Endothelial cell of umbilical vein (primary cell): Measurements from ENCODE around the gene CNDP2. TPM values are rescaled to one million over a fixed set of nuclear protein-coding genes. Genes with fewer than 3 reads are reported as not detected.

Source experiments
- BruUV-seq: library from RNA; stranded (reverse); fragments of 400-500 nt; replicated peaks from 2 replicates; lab custom pipeline; 2021; lab: Mats Ljungman, UMichigan
- CTCF ChIA-PET: fragments of 300-600, 350-600 bp; sonication (Branson Sonifier 250); formaldehyde crosslinking; loops from one replicate; lab custom pipeline; 2021; ENCODE audit warnings: antibody characterized with exemption, inconsistent platforms; lab: Charles Lee
- POLR2A ChIA-PET: fragments of 300-600, 350-600 bp; sonication (Branson Sonifier 250); formaldehyde crosslinking; loops from one replicate; lab custom pipeline; 2021; ENCODE audit warnings: antibody characterized with exemption, inconsistent platforms; lab: Charles Lee
- DNase-seq: peaks from one replicate; pipeline ENCODE4 v3.0.0-alpha.2; 2011; ENCODE audit warnings: low read depth, low spot score
- FAIRE-seq: peaks from 2 replicates; lab custom pipeline; 2011; peaks lifted over from hg19 to GRCh38; lab: Jason Lieb, UNC
- H2AFZ ChIP-seq: 2 replicates; pipeline ENCODE4 v1.6.0; 2012; ENCODE audit warnings: low read depth, low read length, control low read depth, inconsistent platforms
- H3K27ac ChIP-seq: 2 replicates; pipeline ENCODE4 v1.5.1; 2011; ENCODE audit warnings: low read depth, mild to moderate bottlenecking, control low read depth, low read length, moderate library complexity; ENCODE audit not compliant: insufficient read depth
- H3K27me3 ChIP-seq, 2 experiments: 2 replicates each; pipeline versions ENCODE4 v1.6.0 to v1.6.1; 2011; ENCODE audit warnings: low read length in 2 of 2, mixed read lengths in 1 of 2; ENCODE audit not compliant: control insufficient read depth in 2 of 2, insufficient read depth in 2 of 2
- H3K36me3 ChIP-seq, 2 experiments: 2 replicates in 1 of 2; 3 replicates in 1 of 2; pipeline ENCODE4 v1.5.1; 2011; ENCODE audit warnings: low read length in 2 of 2, mild to moderate bottlenecking in 1 of 2, moderate library complexity in 1 of 2; ENCODE audit not compliant: control insufficient read depth in 2 of 2, insufficient read depth in 2 of 2; ENCODE audit errors: extremely low read depth in 1 of 2
- H3K4me1 ChIP-seq: 3 replicates; pipeline ENCODE4 v1.5.1; 2011; ENCODE audit warnings: mild to moderate bottlenecking, low read length; ENCODE audit not compliant: control insufficient read depth, insufficient read depth; ENCODE audit errors: extremely low read depth
- H3K4me2 ChIP-seq: 2 replicates; pipeline ENCODE4 v1.6.1; 2011; ENCODE audit warnings: low read length, control low read depth, mixed read lengths; ENCODE audit not compliant: insufficient read depth
- H3K4me3 ChIP-seq, 3 experiments: fragments of 200-600 bp in 1 of 3; sonication (generic), shearing (Covaris generic) in 1 of 3; replicated peaks in 1 of 3; 2 replicates each; pipeline ENCODE4 v1.5.1; 2011 to 2016; ENCODE audit warnings: control low read depth in 3 of 3, low read length in 3 of 3, mild to moderate bottlenecking in 2 of 3, inconsistent platforms in 1 of 3, low read depth in 1 of 3, moderate library complexity in 1 of 3; ENCODE audit not compliant: insufficient read depth in 1 of 3
- H3K79me2 ChIP-seq: 2 replicates; pipeline ENCODE4 v1.6.0; 2012; ENCODE audit warnings: low read length, inconsistent platforms; ENCODE audit not compliant: control insufficient read depth, insufficient read depth
- H3K9ac ChIP-seq: replicated peaks from 2 replicates; pipeline ENCODE3; 2011; ENCODE audit warnings: low read length, control low read depth; ENCODE audit not compliant: insufficient read depth; ENCODE audit errors: extremely low read depth
- H3K9me1 ChIP-seq: replicated peaks from 3 replicates; pipeline ENCODE4 v1.6.0; 2011; ENCODE audit warnings: mild to moderate bottlenecking, low read length; ENCODE audit not compliant: control insufficient read depth, insufficient read depth; ENCODE audit errors: extremely low read depth
- H3K9me3 ChIP-seq: replicated peaks from 2 replicates; pipeline ENCODE4 v1.5.1; 2012; ENCODE audit warnings: low read length, inconsistent platforms; ENCODE audit not compliant: control insufficient read depth, insufficient read depth
- H4K20me1 ChIP-seq: replicated peaks from 2 replicates; pipeline ENCODE3; 2011; ENCODE audit warnings: mild to moderate bottlenecking, low read length; ENCODE audit not compliant: control insufficient read depth, insufficient read depth; ENCODE audit errors: extremely low read depth
- EZH2 ChIP-seq: IDR thresholded peaks from 2 replicates; pipeline ENCODE4 v1.6.1; 2012; ENCODE audit warnings: borderline replicate concordance, low read depth, mild to moderate bottlenecking, moderate library complexity, low read length, inconsistent platforms; ENCODE audit not compliant: severe bottlenecking
- FOS ChIP-seq: IDR thresholded peaks from 2 replicates; pipeline ENCODE4 v1.6.1; 2011; ENCODE audit warnings: mild to moderate bottlenecking, low read length, moderate library complexity, borderline replicate concordance; ENCODE audit not compliant: insufficient read depth
- GATA2 ChIP-seq: IDR thresholded peaks from 2 replicates; pipeline ENCODE4 v1.7.0; 2011; ENCODE audit warnings: low read depth, mild to moderate bottlenecking, moderate library complexity, mixed read lengths, low read length; ENCODE audit not compliant: insufficient read length, insufficient read depth
- JUN ChIP-seq: IDR thresholded peaks from 2 replicates; pipeline ENCODE4 v1.6.1; 2011; ENCODE audit warnings: borderline replicate concordance, low read depth; ENCODE audit not compliant: insufficient read length, insufficient read depth
- MAX ChIP-seq: IDR thresholded peaks from 2 replicates; pipeline ENCODE4 v1.6.1; 2011; ENCODE audit not compliant: insufficient read depth, insufficient read length
- MYC ChIP-seq: IDR thresholded peaks from one replicate; pipeline ENCODE4 v1.6.1; 2011; ENCODE audit warnings: mild to moderate bottlenecking, low read depth, low read length
- POLR2A ChIP-seq: IDR thresholded peaks from 2 replicates; pipeline ENCODE4 v1.6.1; 2012; ENCODE audit warnings: low read depth, mild to moderate bottlenecking, control low read depth, low read length
- POLR2AphosphoS5 ChIP-seq: IDR thresholded peaks from 2 replicates; pipeline ENCODE4 v1.6.1; 2012; ENCODE audit warnings: low read depth, mild to moderate bottlenecking, control low read depth, low read length, moderate library complexity; ENCODE audit not compliant: insufficient read depth
- dilution Hi-C: fragments of 300-500 bp; cut with MboI; formaldehyde crosslinking; loops from one replicate; pipeline ENCODE4 v1.15.0; 2019; ENCODE audit warnings: low sequenced_read_pairs; ENCODE audit not compliant: extremely low pct_ligation_motif_present
- intact Hi-C: fragments of 100-400 bp; cut with micrococcal nuclease; formaldehyde crosslinking; loops from one replicate; pipeline ENCODE4 v1.10.0; 2022
- polyA plus RNA-seq, 4 experiments: library from polyadenylated mRNA; depleted of rRNA in 3 of 4; stranded (reverse) in 3 of 4; unstranded in 1 of 4; fragments of >200 nt; gene quantifications; 2 replicates each; pipeline versions ENCODE4 v1.2.1 to v1.2.3, GENCODE V29; 2011 to 2012; ENCODE audit warnings: missing spikeins in 1 of 4
- total RNA-seq: library from RNA; stranded (reverse); gene quantifications from 2 replicates; pipeline ENCODE4 v1.2.3, GENCODE V29; 2021
- TF ChIP-seq, protein P1 (sequence below), 2 donors: IDR thresholded peaks; 1 replicate in 1 of 2; 2 replicates in 1 of 2; pipeline ENCODE4 v1.5.1; 2011; ENCODE audit warnings: low read length in 2 of 2, mild to moderate bottlenecking in 2 of 2, moderate library complexity in 2 of 2, control low read depth in 1 of 2, inconsistent platforms in 1 of 2, low read depth in 1 of 2; ENCODE audit not compliant: insufficient read depth in 1 of 2; ENCODE audit errors: extremely low read depth in 1 of 2

CNDP2 gene
- total and polyA plus RNA-seq, 2 donors (not counting 3 experiments of a cell fraction or from before 2014, with no cell fraction given), result 52.9 to 123 TPM

DNA sequence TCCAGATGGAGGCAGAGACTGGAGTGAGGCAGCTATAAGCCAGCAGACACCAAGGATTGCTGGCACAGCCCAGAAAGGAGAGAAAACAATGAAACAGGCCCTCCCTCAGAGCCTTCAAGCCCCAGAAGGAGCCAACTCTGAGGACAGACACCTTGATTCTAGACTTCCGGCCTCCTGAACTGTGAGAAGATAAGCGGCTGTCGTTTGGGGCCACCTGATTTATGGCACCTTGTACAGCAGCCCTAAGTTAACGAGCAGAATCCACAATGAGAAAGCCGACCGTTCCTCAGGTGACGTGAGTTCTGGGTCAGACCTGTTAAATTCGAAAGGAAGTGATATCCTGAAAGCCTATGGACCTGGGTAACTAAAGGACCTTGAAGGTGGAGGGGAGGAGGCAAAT is 7.3 kb upstream of the CNDP2 start:
- no peak for FAIRE-seq
- Histone ChIP-seq H3K79me2 (no peaks in the 10 kb centered on the region), H3K27me3 (peaks cover 15 to 20% of the 10 kb centered on the region in 2 experiments), H3K9me1 (no peaks in the 10 kb centered on the region), H3K36me3 (no peaks in the 10 kb centered on the region), H3K9me3 (no peaks in the 10 kb centered on the region), H4K20me1 (no peaks in the 10 kb centered on the region), H3K4me2 (no peak overlapping the region), H3K4me3 (no peak overlapping the region), H2AFZ (no peak overlapping the region), H3K4me1 (no peaks in the 10 kb centered on the region), H3K27ac (no peak overlapping the region), H3K9ac (no peak overlapping the region)
- POLR2A ChIA-PET, result no interaction called here
- BruUV-seq, result no TSS peak
- dilution Hi-C loops, result no loop called here
- DNase-seq, result no peak
- TF ChIP-seq GATA2, result no peak
- no peak for TF ChIP-seq POLR2A
- no peak for TF ChIP-seq FOS
- no peak for TF ChIP-seq MYC
- no peak for TF ChIP-seq MAX
- TF ChIP-seq POLR2AphosphoS5, result no peak
- TF ChIP-seq, protein P1, sequence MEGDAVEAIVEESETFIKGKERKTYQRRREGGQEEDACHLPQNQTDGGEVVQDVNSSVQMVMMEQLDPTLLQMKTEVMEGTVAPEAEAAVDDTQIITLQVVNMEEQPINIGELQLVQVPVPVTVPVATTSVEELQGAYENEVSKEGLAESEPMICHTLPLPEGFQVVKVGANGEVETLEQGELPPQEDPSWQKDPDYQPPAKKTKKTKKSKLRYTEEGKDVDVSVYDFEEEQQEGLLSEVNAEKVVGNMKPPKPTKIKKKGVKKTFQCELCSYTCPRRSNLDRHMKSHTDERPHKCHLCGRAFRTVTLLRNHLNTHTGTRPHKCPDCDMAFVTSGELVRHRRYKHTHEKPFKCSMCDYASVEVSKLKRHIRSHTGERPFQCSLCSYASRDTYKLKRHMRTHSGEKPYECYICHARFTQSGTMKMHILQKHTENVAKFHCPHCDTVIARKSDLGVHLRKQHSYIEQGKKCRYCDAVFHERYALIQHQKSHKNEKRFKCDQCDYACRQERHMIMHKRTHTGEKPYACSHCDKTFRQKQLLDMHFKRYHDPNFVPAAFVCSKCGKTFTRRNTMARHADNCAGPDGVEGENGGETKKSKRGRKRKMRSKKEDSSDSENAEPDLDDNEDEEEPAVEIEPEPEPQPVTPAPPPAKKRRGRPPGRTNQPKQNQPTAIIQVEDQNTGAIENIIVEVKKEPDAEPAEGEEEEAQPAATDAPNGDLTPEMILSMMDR (IDR thresholded peaks at IDR 0.05; ENCODE audit: extremely low read depth in 1 of 2, insufficient read depth in 1 of 2, low read depth in 1 of 2, low read length in 2 of 2), result no peak
- TF ChIP-seq EZH2, result no peak
- TF ChIP-seq JUN, result no peak
- CTCF ChIA-PET, result no interaction called here
- intact Hi-C loops, result no loop called here
